ENCODE results near the gene SCG3.
"Not testable (repeated sequence)": the region's sequence is repeated elsewhere in the genome, so short reads cannot be mapped to it uniquely, and the experiment has no call there.

Gene SCG3

DNA sequence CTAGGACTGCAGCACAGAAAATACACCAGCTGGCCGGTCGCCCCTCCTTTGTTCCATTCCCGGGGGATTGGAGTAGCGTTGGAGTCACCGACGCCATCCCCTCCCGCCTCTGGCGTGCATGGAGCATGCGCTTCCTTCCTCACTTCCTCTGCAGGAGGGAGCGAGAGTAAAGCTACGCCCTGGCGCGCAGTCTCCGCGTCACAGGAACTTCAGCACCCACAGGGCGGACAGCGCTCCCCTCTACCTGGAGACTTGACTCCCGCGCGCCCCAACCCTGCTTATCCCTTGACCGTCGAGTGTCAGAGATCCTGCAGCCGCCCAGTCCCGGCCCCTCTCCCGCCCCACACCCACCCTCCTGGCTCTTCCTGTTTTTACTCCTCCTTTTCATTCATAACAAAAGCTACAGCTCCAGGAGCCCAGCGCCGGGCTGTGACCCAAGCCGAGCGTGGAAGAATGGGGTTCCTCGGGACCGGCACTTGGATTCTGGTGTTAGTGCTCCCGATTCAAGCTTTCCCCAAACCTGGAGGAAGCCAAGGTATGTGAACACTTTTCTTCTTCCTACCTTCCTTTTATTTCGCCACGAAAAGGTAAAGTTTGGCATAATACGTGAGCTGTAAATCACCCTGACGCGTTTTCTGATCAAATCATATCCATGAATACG is at the start of gene SCG3:
Gene SCG3 (plus strand): TSS at position 201 of the 661 bp plus-strand sequence. CDS start 253 bp downstream, at position 454.
- DNase-seq (ENCODE audit: low read depth), result peak; percentile 39
- H3K4me3 ChIP-seq (ENCODE audit: low read depth, low read length), result no peak within 1 kb of the TSS
- in situ Hi-C loops (cut with HindIII; ENCODE audit: low sequenced_read_pairs), result no loop called here
- no peak for TF ChIP-seq CTCF (IDR thresholded peaks at IDR 0.05; ENCODE audit: low read depth, low read length, missing control alignments)

DNA sequence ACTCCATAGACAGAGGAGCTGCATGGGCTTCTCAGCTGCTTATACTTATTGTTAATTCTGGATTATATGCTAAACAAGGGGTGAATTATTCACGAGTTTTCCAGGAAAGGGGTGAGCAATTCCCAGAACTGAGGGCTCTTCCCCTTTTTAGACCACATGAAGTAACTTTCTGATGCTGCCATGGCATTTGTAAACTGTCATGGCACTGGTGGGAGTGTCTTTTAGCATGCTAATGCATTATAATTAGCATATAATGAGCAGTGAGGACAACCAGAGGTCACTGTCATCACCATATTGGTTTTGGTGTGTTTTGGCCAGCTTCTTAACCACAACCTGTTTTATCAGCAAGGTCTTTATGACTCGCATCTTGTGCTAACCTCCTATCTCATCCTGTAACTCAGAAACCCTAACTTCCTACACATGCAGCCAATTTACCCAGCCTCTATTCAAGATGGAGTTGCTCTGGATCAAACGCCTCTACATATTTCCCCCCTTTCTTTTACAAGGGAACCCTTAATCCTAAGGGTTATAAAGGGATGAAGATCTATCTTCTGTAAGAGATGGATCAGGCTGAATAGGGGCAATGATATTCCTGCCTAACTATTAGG is 46.6 kb upstream of the SCG3 start:
- TF ChIP-seq CTCF (IDR thresholded peaks at IDR 0.05; ENCODE audit: low read depth, low read length, missing control alignments), result no peak
- DNase-seq (ENCODE audit: low read depth), result no peak
- in situ Hi-C loops (cut with HindIII; ENCODE audit: low sequenced_read_pairs), result no loop called here
- no peak overlapping the region for H3K4me3 ChIP-seq (ENCODE audit: low read depth, low read length)

DNA sequence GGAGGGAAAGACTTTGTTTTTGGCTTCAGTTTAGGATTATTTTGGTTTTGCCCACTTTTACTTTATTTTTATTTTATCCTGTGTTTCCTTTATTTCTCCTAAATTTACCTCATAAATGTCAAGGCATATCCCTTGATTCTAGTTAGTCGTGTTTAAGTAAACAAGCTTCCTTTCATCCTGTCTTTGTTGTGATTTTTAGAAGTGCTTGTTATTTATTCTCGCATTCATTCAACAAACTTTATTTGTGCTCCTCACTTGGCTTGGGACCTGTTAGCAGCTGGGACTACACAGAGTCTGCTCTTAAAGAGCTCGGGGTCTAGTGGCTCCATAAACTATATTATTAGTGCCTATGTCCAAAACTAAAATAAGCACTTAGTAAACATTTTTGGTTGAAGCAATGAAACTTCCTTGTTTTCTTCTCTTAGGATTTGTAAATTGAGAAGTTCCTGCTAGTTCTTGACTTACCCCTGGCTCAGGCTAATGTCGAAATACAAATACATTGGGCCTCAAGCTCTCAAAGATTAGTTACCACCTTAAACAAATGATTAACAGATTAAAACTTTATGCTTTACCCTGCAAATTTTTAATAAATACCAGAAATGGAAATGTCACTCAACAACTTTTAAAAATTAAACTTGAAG is 39.7 kb upstream of the SCG3 start:
- no peak overlapping the region for H3K4me3 ChIP-seq (ENCODE audit: low read depth, low read length)
- in situ Hi-C loops (cut with HindIII; ENCODE audit: low sequenced_read_pairs), result no loop called here
- DNase-seq (ENCODE audit: low read depth), result no peak
- no peak for TF ChIP-seq CTCF (IDR thresholded peaks at IDR 0.05; ENCODE audit: low read depth, low read length, missing control alignments)

GRCh38 chr15:51642696-51643095 is 38.6 kb upstream of the SCG3 start:
- TF ChIP-seq CTCF (IDR thresholded peaks at IDR 0.05; ENCODE audit: low read depth, low read length, missing control alignments), result no peak
- H3K4me3 ChIP-seq (ENCODE audit: low read depth, low read length), result no peak overlapping the region
- no peak for DNase-seq (ENCODE audit: low read depth)
- in situ Hi-C loops (cut with HindIII; ENCODE audit: low sequenced_read_pairs), result no loop called here

DNA sequence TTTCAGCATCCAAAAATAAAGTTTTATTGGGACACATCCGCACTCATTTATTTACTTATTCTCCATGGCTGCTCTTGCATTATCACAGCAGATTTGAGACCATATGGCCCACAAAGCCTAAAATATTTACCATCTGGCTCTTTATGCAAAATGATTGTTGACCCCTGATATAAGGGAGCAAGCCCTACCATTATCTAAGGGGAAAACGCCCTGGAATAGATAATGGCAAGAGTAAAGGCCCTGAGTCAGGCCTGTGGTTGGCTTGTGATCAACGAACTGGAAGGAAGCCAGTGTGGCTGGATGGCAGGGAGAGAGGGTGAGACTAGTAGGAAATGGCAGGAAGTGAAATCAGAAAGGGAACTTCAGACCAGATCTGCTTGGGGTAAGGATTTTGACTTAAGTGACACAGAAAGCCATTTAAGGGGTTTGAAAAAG is 34.2 kb upstream of the SCG3 start:
- DNase-seq (ENCODE audit: low read depth), result no peak
- in situ Hi-C loops (cut with HindIII; ENCODE audit: low sequenced_read_pairs), result no loop called here
- H3K4me3 ChIP-seq (ENCODE audit: low read depth, low read length), result no peak overlapping the region
- TF ChIP-seq CTCF (IDR thresholded peaks at IDR 0.05; ENCODE audit: low read depth, low read length, missing control alignments), result no peak

DNA sequence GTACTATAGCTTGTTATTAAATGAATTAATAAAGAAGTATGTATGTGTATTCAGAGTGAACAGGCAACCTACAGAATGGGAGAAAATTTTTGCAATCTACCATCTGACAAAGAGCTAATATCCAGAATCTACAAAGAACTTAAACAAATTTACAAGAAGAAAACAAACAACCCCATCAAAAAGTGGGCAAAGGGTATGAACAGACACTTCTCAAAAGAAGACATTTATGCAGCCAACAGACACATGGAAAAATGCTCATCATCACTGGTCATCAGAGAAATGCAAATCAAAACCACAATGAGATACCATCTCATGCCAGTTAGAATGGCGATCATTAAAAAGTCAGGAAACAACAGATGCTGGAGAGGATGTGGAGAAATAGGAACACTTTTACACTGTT is 33.2 kb upstream of the SCG3 start:
- DNase-seq (ENCODE audit: low read depth); H3K4me3 ChIP-seq (ENCODE audit: low read depth, low read length); in situ Hi-C loops (cut with HindIII; ENCODE audit: low sequenced_read_pairs): not testable (repeated sequence)

DNA sequence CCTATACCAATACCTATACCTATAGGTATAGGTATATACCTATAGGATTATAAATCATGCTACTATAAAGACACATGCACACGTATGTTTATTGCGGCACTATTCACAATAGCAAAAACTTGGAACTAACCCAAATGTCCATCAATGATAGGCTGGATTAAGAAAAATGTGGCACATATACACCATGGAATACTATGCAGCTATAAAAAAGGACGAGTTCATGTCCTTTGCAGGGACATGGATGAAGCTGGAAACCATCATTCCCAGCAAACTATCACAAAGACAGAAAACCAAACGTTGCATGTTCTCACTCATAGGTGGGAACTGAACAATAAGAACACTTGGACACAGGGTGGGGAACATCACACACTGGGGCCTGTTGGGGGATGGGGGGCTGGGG is 32.7 kb upstream of the SCG3 start:
- H3K4me3 ChIP-seq (ENCODE audit: low read depth, low read length); in situ Hi-C loops (cut with HindIII; ENCODE audit: low sequenced_read_pairs); DNase-seq (ENCODE audit: low read depth): not testable (repeated sequence)

Measured in astrocyte of the cerebellum (primary cell).